GM19239 (cell line): Measurements from ENCODE around the gene INSM1.
A peak's percentile ranks its signal among the peaks of the same experiment; 100 is the strongest.
"Not testable (repeated sequence)": the region's sequence is repeated elsewhere in the genome, so short reads cannot be mapped to it uniquely, and the experiment has no call there.

Experiments
- DNase-seq: peaks from one replicate; pipeline ENCODE4 v3.0.0; 2011; ENCODE audit warnings: low spot score; ENCODE audit not compliant: insufficient read length
- FAIRE-seq: peaks from 2 replicates; lab custom pipeline; 2011; peaks lifted over from hg19 to GRCh38; lab: Jason Lieb, UNC

The INSM1 gene

GRCh38 chr20:20367575-20368417 lies at the start of gene INSM1:
Gene INSM1, plus strand, starts transcription at chr20:20368104. Its CDS starts 164 bp downstream, at chr20:20368268.
- no peak for FAIRE-seq
- peak; percentile 46 for DNase-seq

GRCh38 chr20:20318365-20319161 lies 49.3 kb upstream of the INSM1 start:
- FAIRE-seq (no peak), DNase-seq (no peak)

GRCh38 chr20:20321134-20321533 lies 46.8 kb upstream of the INSM1 start:
- DNase-seq (no peak), FAIRE-seq (no peak)

DNA sequence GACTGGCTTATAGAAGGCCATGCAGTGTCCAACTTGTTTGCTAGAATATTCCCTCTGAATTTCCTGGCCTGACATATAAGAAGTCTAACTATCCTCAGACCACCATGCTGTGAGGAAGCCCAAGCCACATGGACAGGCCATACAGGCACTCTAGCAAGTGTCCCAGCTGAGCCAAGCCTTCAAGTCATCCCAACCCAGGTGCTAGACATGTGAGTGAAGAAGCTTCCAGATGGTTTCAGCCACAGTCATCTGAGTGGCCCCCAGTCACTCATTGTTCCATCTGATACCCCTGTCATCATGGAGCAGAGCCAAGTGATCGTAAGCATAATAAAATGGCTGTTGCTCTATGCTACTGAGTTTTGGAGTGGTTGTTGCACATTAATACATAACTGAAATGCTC lies 46.0 kb upstream of the INSM1 start:
- FAIRE-seq = no peak

DNA sequence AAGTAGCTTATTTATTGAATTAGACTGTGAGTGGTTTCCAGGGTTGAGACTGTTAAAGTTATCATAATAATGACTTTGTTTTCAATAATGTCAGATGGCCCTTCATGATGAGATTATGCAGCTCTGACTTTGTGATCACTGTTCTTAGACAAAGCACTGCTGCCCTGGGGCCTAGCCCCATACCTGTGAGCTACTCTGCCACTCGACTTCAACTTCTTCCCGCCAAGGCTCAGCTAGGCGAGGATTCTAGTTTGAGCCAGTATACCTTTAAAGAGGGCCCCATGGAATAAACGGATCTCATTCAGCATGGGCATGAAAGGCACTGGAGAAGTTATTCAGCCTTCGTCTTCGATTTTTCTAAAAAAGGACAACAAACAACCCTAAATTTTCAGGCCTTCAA lies 45.0 kb upstream of the INSM1 start:
- no peak for FAIRE-seq

More for the DNA sequence above, 46.0 kb upstream of the INSM1 start:
- DNase-seq = no peak

DNA sequence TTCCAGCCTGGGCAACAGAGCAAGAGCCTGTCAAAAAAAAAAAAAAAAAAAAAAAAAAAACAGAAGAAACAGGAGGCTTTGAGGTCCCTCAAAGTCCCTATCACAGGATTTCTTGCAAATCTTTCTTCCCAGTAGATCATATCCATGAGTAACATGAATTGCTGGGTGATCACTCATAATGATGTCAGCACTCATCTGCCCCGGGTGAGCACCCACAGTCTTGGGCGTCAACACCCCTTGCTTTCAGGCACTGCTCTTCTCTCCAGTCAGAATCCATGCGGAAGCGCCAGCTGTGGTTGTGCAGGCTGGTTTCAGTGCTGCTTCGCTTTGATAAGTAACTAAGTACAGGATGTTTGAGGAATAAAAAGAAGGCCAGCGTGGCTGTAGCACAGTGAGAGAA lies 40.2 kb upstream of the INSM1 start:
- DNase-seq (no peak), FAIRE-seq (no peak)

More for the DNA sequence above, 45.0 kb upstream of the INSM1 start:
- no peak for DNase-seq

DNA sequence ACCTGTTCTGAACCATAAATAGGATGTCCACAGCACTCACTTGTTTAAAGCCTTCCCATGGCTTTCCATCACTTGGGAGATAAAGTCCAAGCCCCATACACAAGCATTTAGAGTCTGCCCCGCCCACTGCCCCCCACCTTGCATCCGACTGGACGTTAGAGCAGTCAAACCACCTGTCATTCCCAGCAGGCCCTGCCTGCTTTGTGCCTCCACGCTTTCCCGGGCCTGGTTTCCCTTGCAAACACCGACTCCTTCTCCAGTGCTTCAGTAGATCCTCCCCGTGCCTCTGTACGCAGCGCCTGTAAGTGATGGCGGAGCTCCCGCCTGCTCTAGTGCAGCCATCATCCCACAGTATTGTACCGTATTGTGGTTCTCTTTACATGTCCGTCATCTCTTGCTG lies 38.3 kb upstream of the INSM1 start:
- FAIRE-seq = no peak
- no peak for DNase-seq

GRCh38 chr20:20331156-20331555 lies 36.7 kb upstream of the INSM1 start:
- FAIRE-seq (no peak), DNase-seq (no peak)

GRCh38 chr20:20331817-20332216 lies 36.1 kb upstream of the INSM1 start:
- no peak for DNase-seq
- FAIRE-seq = no peak

- FAIRE-seq (no peak), DNase-seq (no peak)
Measured at GRCh38 chr20:20333866-20334265, 34.0 kb upstream of the INSM1 start.

GRCh38 chr20:20334489-20334888 lies 33.4 kb upstream of the INSM1 start:
- peak; percentile 48 for DNase-seq
- peak; percentile 90 for FAIRE-seq

DNA sequence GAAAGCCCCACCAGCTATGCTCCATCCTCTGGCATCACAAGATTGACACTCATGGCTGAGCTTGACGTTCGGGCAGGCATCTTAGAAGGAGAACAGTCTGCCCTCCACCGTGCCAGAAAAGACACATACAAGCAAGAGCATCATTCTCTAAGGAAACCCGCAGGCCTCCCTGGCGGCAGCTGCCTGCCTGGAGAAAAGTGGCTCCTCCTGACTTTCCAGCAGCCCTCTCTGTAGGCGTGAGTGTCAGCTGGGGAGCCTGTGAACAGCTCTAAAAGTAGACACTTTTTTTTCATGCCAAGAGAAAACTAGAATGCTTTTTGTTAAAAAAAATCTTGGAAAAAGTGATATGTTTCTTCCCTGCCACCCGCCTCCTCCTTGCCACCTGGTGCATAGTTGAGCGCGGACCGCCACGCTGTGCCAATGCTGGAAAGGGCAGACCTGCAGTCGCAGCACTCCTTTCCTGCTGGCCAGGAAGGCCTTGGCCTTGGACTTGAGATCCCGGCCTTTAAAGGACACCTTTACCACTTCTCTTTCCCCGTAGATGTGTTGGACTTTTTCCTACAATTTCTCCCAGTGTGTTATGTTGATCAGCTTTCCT lies 29.7 kb upstream of the INSM1 start:
- DNase-seq = no peak
- FAIRE-seq = no peak

GRCh38 chr20:20340443-20340842 lies 27.5 kb upstream of the INSM1 start:
- no peak for DNase-seq
- FAIRE-seq = no peak

DNA sequence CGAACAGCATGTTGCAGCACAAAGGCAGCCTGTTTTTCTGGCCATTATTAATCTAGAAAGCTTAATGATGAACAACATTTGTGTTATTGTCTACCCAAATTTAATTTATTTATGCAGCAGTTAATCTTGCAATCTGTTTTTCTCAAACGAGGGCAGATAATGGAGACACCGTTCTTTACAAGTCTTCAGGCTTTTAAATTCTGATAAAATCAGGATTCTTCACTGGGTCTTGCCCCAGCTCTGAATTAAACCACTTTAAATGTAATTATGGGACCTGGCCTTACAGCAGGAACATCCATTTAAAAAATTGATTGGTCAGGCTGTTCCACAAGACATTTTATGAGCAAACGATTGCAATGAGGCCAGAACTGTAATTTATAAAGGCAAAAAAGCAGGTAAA lies 26.5 kb upstream of the INSM1 start:
- DNase-seq = no peak
- FAIRE-seq = no peak

- FAIRE-seq = no peak
- no peak for DNase-seq
Measured at GRCh38 chr20:20342066-20342465, 25.8 kb upstream of the INSM1 start.

DNA sequence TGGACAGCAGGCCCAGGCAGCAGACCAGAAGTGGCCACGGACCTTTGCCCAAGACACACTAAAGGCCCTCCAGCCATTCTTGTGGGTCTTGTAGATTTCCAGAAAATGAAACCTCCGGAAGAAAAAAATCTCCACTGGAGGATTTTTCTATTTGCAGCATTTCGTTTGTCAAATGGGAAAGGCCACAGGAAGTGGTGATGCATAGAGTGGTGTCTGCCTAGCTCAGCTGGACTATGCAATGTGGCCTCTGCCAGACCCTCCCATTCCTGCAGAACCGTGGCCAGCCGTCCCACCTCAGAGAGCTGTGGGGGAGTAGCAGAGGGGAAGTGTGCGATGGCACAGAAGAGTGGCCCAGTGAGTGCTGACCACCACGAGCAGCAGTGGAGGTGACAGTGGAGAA lies 24.0 kb upstream of the INSM1 start:
- FAIRE-seq (no peak), DNase-seq (no peak)

DNA sequence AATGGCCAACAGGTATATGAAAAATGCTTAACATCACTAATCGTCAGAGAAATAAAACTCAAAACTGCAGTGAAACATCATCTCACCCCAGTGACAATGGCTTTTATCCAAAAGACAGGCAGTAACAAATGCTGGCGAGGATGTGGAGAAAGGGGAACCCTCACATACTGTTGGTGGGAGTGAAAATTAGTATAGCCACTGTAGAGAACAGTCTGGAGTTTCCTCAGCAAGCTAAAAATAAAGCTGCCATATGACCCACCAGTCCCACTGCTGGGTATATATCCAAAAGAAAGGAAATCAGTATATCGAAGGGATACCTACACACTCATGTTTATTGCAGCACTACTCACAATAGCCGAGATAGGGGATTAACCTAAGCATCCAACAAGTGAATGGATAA lies 23.4 kb upstream of the INSM1 start:
- DNase-seq (no peak), FAIRE-seq (no peak)

DNA sequence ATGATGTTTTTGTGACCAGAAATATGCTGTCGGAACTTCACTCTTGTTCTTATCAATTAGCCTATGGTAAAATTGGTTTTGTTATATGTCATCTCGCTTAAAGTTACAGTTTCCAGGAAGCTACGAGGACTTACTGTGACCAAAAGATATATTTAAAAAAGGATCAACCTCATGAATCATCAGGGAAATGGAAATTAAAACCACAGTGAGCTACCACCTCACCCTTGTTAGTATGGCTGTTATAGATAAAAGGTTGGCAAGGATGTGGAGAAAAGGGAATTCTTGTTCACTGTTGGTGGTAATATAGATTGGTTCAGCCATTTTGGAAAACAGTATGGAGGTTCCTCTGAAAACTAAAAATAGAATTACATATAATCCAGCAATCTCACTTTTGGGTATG lies 14.3 kb upstream of the INSM1 start:
- FAIRE-seq = no peak
- no peak for DNase-seq

GRCh38 chr20:20355503-20355902 lies 12.4 kb upstream of the INSM1 start:
- FAIRE-seq, DNase-seq: not testable (repeated sequence)

- DNase-seq (no peak), FAIRE-seq (no peak)
Measured at GRCh38 chr20:20358801-20359200, 9.1 kb upstream of the INSM1 start.

- DNase-seq (no peak), FAIRE-seq (no peak)
Measured at GRCh38 chr20:20359628-20360027, 8.3 kb upstream of the INSM1 start.
